ENCODE results near the gene TMEM131. TPM values are rescaled to one million over a fixed set of nuclear protein-coding genes. Genes with fewer than 3 reads are reported as not detected.
A peak's percentile ranks its signal among the peaks of the same experiment; 100 is the strongest.
"Not testable (repeated sequence)": the region's sequence is repeated elsewhere in the genome, so short reads cannot be mapped to it uniquely, and the experiment has no call there.

TMEM131 gene
- 10 to 100 TPM; 40.3 to 51.9 (median 47.4) TPM for polyA plus RNA-seq (ENCODE audit: insufficient read length in 4 of 4)

GRCh38 chr2:97995734-97996624 is at the start of gene TMEM131:
Gene TMEM131 (minus strand): TSS chr2:97995948. CDS start chr2:97995662, 286 bp downstream.
- peak; percentile 81 to 97 (median 82) for DNase-seq (ENCODE audit: low read depth in 4 of 4, low spot score in 3 of 4)

GRCh38 chr2:98044730-98045129 is 49.0 kb upstream of the TMEM131 start:
- not testable (repeated sequence) for DNase-seq (ENCODE audit: low read depth in 4 of 4, low spot score in 3 of 4)

GRCh38 chr2:98043101-98043500 is 47.4 kb upstream of the TMEM131 start:
- no peak for DNase-seq (ENCODE audit: low read depth in 4 of 4, low spot score in 3 of 4)

GRCh38 chr2:98040331-98040939 is 44.7 kb upstream of the TMEM131 start:
- DNase-seq (ENCODE audit: low read depth in 4 of 4, low spot score in 3 of 4): no peak

- no peak for DNase-seq (ENCODE audit: low read depth in 4 of 4, low spot score in 3 of 4)
These were observed 43.5 kb upstream of the TMEM131 start for GRCh38 chr2:98039085-98039756.

- peak in 1 of 4 donors; percentile 4 for DNase-seq (ENCODE audit: low read depth in 4 of 4, low spot score in 3 of 4)
These were observed 42.1 kb upstream of the TMEM131 start for GRCh38 chr2:98037666-98038336.

- DNase-seq (ENCODE audit: low read depth in 4 of 4, low spot score in 3 of 4): no peak
These were observed 41.5 kb upstream of the TMEM131 start for GRCh38 chr2:98037206-98037605.

GRCh38 chr2:98036349-98037000 is 40.7 kb upstream of the TMEM131 start:
- no peak for DNase-seq (ENCODE audit: low read depth in 4 of 4, low spot score in 3 of 4)

- DNase-seq (ENCODE audit: low read depth in 4 of 4, low spot score in 3 of 4): no peak
These were observed 39.0 kb upstream of the TMEM131 start for GRCh38 chr2:98034745-98035144.

GRCh38 chr2:98032086-98032485 is 36.3 kb upstream of the TMEM131 start:
- DNase-seq (ENCODE audit: low read depth in 4 of 4, low spot score in 3 of 4): no peak

GRCh38 chr2:98029718-98030222 is 34.0 kb upstream of the TMEM131 start:
- no peak for DNase-seq (ENCODE audit: low read depth in 4 of 4, low spot score in 3 of 4)

- no peak for DNase-seq (ENCODE audit: low read depth in 4 of 4, low spot score in 3 of 4)
These were observed 33.4 kb upstream of the TMEM131 start for GRCh38 chr2:98028931-98029717.

- DNase-seq (ENCODE audit: low read depth in 4 of 4, low spot score in 3 of 4): no peak
These were observed 32.4 kb upstream of the TMEM131 start for GRCh38 chr2:98028101-98028561.

- DNase-seq (ENCODE audit: low read depth in 4 of 4, low spot score in 3 of 4): no peak
These were observed 31.8 kb upstream of the TMEM131 start for GRCh38 chr2:98027538-98027937.

GRCh38 chr2:98026927-98027522 is 31.3 kb upstream of the TMEM131 start:
- DNase-seq (ENCODE audit: low read depth in 4 of 4, low spot score in 3 of 4): no peak

- DNase-seq (ENCODE audit: low read depth in 4 of 4, low spot score in 3 of 4): no peak
These were observed 30.5 kb upstream of the TMEM131 start for GRCh38 chr2:98026292-98026691.

- DNase-seq (ENCODE audit: low read depth in 4 of 4, low spot score in 3 of 4): no peak
These were observed 29.8 kb upstream of the TMEM131 start for GRCh38 chr2:98025481-98026037.

- not testable (repeated sequence) for DNase-seq (ENCODE audit: low read depth in 4 of 4, low spot score in 3 of 4)
These were observed 26.3 kb upstream of the TMEM131 start for GRCh38 chr2:98022067-98022466.
